Left ventricle myocardium inferior (tissue), 1 donor: ENCODE measurements around the gene RAD21L1. TPM values are rescaled to one million over a fixed set of nuclear protein-coding genes. Genes with fewer than 3 reads are reported as not detected.

Experiments used
- total RNA-seq: library from RNA; stranded (reverse); fragmentation: NEBNext Ultra II Directional; extraction: Animal tissue kit (Norgen Biotek cat#: 25700); gene quantifications from one replicate; pipeline ENCODE4 v1.2.1, GENCODE V29; 2021
- donor health status: DM: no; HTN: yes; CAD: no; lungs with severe emphysema.

The RAD21L1 gene
- total RNA-seq, 1 donor from 2014 or later, result not detected

Other genes starting within 250 kb of the RAD21L1 start
- not detected for gene RSPO4, start 223.7 kb upstream of the RAD21L1 start, total RNA-seq
- 124 TPM for gene PSMF1, start 107.4 kb upstream of the RAD21L1 start, total RNA-seq
- 4.2 TPM for gene TMEM74B, start 41.1 kb upstream of the RAD21L1 start, total RNA-seq
- gene C20orf202, start 22.6 kb upstream of the RAD21L1 start, total RNA-seq, result 0.41 TPM
- gene SNPH, start 40.2 kb downstream of the RAD21L1 start, total RNA-seq, result 11.2 TPM
- gene SDCBP2, start 103.1 kb downstream of the RAD21L1 start, total RNA-seq, result 2.2 TPM
- 124 TPM for gene FKBP1A, start 167.0 kb downstream of the RAD21L1 start, total RNA-seq
- gene NSFL1C, start 240.8 kb downstream of the RAD21L1 start, total RNA-seq, result 56.6 TPM